GM18868 (cell line): ENCODE results near the gene RFFL.
A peak's percentile ranks its signal among the peaks of the same experiment; 100 is the strongest.

Experiments used
- ATAC-seq: cut with Tn5 transposase; IDR thresholded peaks from one replicate; pipeline ENCODE4 v1.9.1; 2021; ENCODE audit warnings: mild to moderate bottlenecking, moderate library complexity; ENCODE audit not compliant: unreplicated experiment

RFFL gene

DNA sequence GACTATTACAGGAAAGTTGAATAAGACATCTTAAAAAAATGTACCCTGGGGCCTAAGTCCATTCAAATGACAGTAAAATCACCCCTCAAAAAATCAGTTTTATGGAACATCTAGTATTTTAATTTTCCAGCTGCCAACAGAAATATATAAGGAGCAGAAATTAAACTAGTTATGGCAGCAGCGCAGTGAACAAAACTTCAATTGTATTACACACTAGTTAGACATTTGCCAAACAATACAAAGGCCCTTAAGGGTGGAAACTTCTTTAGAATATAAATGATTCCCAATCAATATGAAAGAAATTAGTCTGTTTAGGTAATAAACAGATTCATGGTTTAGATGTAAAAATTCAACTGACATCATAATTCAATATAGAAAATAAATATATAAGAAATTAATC lies 18.1 kb upstream of the RFFL start:
- no peak for ATAC-seq

DNA sequence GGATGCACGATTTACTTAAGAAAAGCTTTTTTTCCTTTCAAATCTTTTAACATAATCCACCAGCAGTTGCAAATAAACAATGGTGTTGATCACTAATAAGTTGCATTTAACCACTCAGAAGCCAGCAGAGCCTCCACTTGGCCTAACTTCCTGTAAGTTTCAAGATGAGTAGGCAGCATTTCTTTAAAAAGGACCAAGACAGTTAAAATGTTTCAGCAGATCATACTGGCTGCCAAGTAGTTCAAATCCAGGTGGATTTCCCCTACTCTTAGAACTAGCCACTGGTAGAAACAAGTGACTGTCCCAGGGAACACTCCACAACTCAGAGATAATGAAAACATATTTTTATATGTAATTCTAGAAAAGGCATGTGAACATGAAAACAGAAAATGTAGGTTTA lies 17.0 kb upstream of the RFFL start:
- peak; percentile 66 for ATAC-seq

DNA sequence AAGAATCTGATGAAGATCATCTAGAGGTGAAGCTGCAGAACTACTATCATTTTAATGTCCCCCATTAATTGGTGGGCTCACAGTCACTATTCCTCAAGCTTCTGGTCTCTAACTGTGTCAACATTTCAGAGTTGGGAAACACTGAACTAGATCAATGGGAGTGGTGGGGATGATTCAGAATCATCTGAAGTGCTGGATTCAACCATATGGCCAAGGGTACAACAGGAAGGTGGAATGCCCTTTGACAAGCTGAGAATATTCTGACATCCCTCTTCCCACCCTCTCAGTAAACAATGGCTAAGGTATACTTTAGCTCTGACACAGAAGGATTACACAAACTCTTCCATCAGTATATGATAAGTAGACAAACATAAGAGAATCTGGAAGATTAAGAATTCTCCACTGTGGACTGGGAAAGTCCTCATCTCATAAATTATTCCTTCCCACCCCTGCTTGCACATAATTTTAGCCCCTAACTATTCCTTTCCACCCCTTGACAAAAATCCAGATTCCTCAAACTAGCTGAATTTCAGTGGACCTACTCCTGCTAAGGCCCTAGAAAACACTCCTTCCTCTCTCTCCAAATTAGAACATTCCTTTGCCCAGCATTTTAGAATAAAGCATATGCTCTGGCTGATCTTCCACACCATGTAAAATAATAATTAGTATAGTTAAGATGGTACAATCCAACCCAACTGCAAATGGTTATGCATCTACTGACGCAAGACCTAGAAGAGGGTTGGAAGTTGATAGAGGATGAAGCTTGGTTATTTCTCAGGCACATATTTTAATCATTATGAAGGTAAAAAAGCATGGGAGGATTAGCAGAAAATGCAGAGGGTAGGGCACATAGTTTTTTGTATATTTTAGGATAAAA lies 16.3 kb upstream of the RFFL start:
- no peak for ATAC-seq

DNA sequence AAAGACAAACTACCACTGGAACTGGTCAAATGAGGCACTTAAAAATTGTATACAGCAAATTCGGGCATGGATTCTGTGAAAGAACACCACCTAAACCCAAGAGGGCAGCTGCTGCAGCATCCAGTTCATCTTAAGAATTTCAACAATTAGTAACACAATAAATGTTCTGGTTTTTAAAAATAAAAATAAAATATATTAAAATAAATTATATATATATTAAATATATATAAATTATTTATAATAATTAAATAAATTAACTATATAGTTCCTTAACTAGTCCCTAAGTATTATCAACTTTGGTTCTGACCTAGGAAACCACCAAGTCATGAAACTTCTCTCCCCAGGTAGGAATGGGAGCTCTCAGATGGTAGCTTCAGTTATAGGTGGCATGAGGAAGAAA lies 13.4 kb upstream of the RFFL start:
- no peak for ATAC-seq

DNA sequence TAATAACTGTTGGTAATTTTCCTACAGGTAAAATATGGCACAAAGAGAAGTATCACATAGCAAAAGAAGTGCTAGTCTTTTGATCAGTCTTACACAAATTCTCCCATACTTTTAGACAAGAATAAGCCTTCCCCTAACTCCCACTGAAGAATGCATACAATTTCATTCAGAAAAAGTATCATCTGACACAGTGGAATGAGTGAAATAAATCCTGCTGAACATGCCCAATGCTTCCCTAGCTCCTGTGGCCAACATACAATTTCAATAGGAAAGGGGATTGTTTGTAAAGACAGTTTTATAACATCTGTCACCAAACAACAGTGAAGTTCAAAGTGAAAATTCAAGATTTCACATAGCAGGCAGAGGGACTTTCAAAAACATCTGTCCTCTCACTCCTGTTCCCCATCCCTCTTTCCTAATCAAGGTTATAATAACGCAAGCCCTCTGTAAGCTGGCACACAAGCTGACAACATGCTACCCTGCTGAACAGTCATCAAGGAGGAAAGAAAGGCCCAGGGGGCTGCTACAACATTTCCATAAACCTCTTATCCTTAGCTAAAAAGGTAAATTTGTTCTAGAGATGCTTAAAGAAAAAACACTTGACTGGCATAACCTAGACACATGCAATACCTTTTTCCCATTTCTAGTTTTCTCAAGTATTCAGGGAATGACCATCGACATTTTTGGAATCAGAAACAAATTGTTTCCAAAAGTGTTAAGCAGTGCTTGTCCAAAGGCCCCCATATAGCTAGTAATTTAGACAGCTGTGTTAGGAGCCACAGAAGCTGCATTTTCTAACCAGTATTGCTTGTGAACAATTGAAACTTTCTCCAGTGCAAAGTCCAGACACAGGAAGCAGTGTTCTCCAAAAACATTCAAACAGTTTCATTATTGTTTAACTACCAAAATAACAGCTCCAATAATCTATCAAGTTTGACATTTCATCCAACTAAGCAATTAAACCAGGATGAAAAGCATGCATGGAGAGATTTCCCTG lies 11.5 kb upstream of the RFFL start:
- ATAC-seq = no peak

GRCh38 chr17:35073991-35074627 lies 10.6 kb upstream of the RFFL start:
- no peak for ATAC-seq

DNA sequence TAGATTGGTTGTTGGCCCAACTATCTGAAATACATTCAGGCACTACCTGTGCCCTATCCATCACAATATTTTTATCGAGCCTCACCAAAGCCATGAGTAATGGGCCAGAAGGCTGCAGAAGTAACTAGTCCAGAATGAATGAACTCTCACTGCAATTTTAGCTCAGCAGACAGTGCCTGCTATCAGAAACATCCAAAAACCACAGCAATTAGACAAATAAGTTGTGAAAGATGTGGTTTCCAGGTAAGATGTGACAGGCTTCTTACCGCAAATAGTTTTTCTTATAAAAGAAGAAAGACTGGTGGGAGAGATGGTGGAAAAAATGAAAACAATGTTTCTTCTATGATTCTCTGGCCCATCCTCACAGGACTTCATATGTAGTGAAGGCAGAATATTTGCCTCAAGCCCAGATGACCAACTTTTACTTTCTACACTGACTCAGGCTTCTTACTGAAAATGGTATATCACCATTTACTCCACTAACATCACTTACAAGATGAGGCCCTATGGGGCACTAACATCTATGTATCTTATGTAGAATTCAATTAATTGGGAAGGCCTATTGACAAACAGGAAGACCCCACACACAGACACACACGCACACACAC lies 9.8 kb upstream of the RFFL start:
- no peak for ATAC-seq

GRCh38 chr17:35069311-35069710 lies 5.8 kb upstream of the RFFL start:
- no peak for ATAC-seq

GRCh38 chr17:35068249-35068648 lies 4.7 kb upstream of the RFFL start:
- no peak for ATAC-seq

DNA sequence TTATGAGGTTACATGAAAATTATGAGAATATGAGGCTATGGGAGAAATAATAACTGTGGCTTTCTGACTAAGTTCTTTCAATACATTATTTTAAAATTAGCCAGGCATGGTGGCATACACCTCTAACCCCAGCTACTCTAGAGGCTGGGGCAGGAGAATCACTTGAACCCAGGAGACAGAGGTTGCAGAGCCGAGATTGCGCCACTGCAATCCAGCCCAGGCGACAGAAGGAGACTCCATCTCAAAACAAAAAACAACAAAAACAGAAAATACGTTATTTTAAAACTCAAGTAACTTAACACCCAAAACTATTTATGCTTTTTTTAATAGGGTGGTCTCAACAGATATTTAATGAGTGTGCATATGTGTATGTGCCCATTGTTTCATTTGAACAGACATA lies 2.4 kb upstream of the RFFL start:
- ATAC-seq = no peak

DNA sequence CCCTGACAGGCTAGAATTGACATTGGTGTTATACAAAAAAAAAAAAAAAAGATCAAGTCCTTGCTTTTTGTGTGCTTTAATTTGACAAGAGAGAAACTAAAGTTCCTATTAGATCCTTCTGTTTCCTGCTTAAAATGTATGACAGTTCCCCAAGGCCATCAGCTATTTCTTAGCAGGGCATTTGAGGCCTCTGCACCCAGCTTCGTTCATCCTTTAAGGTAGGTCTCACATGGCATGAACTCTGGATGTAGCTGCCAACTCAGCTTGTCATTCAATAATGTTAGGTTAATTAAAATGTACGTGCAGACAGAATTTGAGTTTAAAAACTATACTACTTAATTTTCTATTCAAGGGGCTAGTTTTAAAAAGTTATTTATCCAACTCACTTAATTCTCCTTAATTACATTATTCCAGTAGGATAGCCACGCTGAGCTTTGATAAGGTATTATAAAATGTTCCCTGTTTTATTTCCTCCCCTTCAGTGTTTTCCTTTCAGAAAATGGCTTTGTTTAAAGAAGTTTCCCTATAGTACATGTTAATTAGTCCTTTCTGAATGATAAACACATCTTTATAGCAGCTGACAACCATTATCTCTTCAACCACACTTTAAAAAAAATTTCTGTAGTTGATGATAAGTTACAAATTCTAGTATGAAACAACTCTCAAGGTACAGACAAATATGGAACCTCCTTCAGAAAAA lies 1.2 kb upstream of the RFFL start:
- ATAC-seq = no peak

DNA sequence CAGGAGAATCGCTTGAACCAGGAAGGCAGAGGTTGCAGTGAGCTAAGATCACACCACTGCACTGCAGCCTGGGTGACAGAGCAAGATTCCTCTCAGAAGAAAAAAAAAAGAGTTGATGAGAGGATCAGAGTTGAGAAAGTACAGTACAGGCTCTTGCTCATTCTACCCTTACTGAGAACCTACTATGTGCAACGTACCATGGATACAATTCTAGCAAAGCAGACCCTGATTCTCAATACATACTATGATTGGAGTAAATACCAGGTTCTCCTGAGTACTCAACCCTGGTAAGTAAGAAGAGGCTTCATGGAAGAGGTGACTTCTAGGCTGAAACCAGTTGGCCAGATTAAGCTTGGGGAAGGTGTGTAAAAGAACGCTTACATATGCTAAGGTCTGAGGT lies 1.2 kb downstream of the RFFL start:
- no peak for ATAC-seq

DNA sequence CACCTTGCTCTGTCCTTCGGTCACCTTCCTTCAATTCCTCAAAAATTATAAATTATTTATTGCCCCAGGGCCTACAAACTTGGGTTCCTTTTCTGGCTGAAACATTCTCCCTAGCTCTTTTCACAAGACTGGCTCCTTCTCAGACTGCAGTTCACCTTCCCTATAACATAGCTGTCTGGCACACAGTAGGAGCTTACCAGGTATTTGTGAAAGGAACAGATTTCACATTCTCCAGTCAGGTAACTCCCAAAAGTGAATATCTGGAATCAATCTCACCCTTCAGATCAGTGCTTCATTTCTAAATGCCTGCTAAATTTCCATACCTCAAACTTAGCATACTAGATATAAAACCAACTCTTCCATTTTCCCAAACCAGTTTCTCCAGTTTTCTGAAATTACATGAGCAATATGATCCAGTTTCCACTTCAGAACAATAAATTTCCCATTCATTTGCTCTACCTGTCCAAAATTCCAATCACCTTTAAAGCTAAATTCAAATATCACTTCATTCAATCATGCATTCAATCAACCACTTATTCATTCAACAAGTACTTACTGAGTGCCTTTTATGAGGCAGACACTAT lies 6.1 kb downstream of the RFFL start:
- ATAC-seq = no peak

DNA sequence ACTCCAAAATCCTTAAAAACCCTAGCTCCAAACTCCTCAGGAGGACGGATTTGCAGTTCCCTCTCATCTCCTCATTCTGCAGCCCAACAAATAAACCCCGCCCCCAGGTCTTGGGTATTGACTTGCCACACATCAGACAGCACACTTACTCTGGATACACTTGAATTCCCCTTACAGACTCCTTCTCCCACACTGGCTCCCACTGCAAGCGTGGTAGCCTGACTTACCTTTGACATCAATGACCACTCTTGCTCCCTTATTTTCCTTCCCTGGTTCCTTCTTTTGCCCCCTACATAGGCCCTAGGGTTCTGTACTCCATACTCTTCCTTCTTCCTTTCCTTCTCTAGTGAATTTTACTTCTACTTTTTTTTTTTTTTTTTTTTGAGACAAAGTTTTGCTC lies 7.5 kb downstream of the RFFL start:
- ATAC-seq = no peak

GRCh38 chr17:35053204-35053603 lies 10.3 kb downstream of the RFFL start:
- ATAC-seq = no peak

GRCh38 chr17:35052780-35053179 lies 10.7 kb downstream of the RFFL start:
- ATAC-seq = no peak

DNA sequence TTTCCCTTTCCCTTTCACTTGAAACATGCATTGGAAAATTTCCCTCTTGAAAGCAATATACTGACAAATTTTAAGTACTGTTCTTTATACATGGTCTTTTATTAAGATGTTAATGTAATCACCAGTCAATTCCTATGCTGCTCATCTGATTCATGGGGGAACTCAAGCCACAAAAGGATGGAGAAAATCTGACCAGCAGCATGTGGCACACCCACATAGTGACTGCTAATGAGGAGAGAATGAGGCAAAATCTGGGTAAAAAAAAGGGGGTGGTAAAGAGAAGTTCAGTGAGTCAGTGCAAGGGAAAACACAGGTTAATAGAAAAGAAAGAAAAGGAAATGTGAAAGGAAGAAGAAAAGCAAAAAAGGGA lies 11.3 kb downstream of the RFFL start:
- no peak for ATAC-seq

GRCh38 chr17:35051579-35052240 lies 11.8 kb downstream of the RFFL start:
- no peak for ATAC-seq

DNA sequence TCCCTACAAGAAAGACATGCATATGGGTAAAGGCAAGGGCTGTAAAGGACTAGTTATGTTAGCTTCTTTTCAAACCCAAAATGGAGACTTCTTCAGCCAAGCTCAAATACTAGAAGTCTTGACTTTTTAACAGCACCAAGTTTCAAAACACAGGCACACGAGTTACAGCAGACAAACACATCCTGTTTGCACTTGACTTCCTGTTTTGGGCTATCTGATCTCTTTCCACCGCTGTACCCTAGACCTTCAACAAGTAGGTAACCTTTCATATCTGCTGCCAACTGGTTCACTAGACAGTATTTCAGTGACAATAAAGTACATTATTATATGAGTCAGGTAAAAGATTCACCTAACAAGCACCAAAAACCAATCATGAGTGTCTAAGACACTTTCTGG lies 12.3 kb downstream of the RFFL start:
- ATAC-seq = peak; percentile 51

DNA sequence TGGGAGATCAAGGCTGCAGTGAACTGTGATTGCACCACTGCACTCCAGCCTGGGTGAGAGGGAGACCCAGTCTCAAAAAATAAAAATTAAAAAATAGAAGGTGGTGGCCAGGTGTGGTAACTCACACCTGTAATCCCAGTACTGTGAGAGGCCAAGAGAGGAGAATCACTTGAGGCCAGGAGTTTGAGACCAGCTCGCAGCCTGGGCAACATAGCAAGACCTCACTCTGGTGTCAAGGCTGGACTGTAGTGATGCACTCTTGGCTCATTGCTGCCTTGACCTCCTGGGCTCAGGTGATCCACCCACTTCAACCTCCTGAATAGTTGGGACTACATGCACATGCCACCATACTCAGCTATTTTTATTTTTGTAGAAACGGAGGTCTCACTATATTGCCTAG lies 13.3 kb downstream of the RFFL start:
- ATAC-seq = no peak
